ENCODE data around the gene NFATC2IP.
"Not testable (repeated sequence)": the region's sequence is repeated elsewhere in the genome, so short reads cannot be mapped to it uniquely, and the experiment has no call there.

Gene NFATC2IP

GRCh38 chr16:28925386-28926228, 25.1 kb upstream of the NFATC2IP start:
- peak overlapping the region; percentile 69 for H3K4me3 ChIP-seq (ENCODE audit: low read depth, low read length)
- peak; percentile 73 for DNase-seq (ENCODE audit: low read depth)
- TF ChIP-seq, protein P1, sequence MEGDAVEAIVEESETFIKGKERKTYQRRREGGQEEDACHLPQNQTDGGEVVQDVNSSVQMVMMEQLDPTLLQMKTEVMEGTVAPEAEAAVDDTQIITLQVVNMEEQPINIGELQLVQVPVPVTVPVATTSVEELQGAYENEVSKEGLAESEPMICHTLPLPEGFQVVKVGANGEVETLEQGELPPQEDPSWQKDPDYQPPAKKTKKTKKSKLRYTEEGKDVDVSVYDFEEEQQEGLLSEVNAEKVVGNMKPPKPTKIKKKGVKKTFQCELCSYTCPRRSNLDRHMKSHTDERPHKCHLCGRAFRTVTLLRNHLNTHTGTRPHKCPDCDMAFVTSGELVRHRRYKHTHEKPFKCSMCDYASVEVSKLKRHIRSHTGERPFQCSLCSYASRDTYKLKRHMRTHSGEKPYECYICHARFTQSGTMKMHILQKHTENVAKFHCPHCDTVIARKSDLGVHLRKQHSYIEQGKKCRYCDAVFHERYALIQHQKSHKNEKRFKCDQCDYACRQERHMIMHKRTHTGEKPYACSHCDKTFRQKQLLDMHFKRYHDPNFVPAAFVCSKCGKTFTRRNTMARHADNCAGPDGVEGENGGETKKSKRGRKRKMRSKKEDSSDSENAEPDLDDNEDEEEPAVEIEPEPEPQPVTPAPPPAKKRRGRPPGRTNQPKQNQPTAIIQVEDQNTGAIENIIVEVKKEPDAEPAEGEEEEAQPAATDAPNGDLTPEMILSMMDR (IDR thresholded peaks at IDR 0.05; ENCODE audit: low read depth, low read length, missing control alignments) = no peak

DNA sequence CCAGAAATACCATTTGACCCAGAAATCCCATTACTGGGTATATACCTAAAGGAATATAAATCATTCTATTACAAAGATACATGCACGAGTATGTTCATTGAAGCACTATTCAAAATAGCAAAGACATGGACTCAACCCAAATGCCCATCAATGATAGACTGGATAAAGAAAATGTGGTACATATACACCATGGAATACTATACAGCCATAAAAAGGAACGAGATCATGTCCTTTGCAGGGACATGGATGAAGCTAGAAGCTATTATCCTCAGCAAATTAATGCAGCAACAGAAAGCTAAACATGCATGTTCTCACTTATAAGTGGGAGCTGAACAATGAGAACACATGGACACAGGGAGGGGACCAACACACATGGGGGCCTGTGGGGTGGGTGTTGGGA, 24.5 kb upstream of the NFATC2IP start:
- peak overlapping the region; percentile 69; the same call in 1 of the 2 replicates for H3K4me3 ChIP-seq (ENCODE audit: low read depth, low read length)
- DNase-seq (ENCODE audit: low read depth) = not testable (repeated sequence)

GRCh38 chr16:28927815-28928214, 22.9 kb upstream of the NFATC2IP start:
- H3K4me3 ChIP-seq (ENCODE audit: low read depth, low read length) = no peak overlapping the region
- no peak for DNase-seq (ENCODE audit: low read depth)
- TF ChIP-seq, protein P1 (IDR thresholded peaks at IDR 0.05; ENCODE audit: low read depth, low read length, missing control alignments) = no peak

- TF ChIP-seq, protein P1 (IDR thresholded peaks at IDR 0.05; ENCODE audit: low read depth, low read length, missing control alignments) = no peak
- DNase-seq (ENCODE audit: low read depth) = no peak
- no peak overlapping the region for H3K4me3 ChIP-seq (ENCODE audit: low read depth, low read length)
Observed at GRCh38 chr16:28930203-28930602, 20.5 kb upstream of the NFATC2IP start.

DNA sequence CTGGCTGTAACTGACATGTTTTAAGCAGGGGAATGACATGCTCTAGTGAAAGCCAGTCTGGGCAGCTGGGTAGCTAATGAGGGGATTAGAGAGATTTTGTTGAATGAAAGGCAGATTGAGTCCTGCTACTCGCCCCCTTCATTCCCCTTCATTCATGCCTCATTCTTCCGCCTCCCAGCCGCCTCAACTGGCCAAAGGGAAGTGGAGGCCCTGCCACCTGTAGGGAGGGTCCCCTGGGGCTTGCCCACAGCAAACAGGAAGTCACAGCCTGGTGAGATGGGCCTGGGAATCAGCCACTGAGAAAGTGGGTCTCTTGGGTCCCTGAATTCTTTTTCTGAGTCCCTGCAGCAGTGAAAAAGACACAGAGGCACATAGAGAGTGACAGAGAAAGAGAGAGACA, 20.1 kb upstream of the NFATC2IP start:
- no peak overlapping the region for H3K4me3 ChIP-seq (ENCODE audit: low read depth, low read length)
- TF ChIP-seq, protein P1 (IDR thresholded peaks at IDR 0.05; ENCODE audit: low read depth, low read length, missing control alignments) = no peak
- DNase-seq (ENCODE audit: low read depth) = no peak

DNA sequence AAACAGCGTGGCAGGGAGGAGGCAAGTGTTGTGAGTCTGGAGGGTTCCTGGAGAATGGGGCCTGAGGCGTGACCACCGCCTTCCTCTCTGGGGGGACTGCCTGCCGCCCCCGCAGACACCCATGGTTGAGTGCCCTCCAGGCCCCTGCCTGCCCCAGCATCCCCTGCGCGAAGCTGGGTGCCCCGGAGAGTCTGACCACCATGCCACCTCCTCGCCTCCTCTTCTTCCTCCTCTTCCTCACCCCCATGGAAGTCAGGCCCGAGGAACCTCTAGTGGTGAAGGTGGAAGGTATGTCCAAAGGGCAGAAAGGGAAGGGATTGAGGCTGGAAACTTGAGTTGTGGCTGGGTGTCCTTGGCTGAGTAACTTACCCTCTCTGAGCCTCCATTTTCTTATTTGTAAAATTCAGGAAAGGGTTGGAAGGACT, 18.9 kb upstream of the NFATC2IP start, which contains the start of gene CD19:
Gene CD19, plus strand, starts transcription at position 171 of the 425 bp plus-strand sequence. Its CDS starts 30 bp downstream, at position 201.
- peak within 1 kb of the TSS; percentile 66 for H3K4me3 ChIP-seq (ENCODE audit: low read depth, low read length)
- TF ChIP-seq, protein P1 (IDR thresholded peaks at IDR 0.05; ENCODE audit: low read depth, low read length, missing control alignments) = no peak
- DNase-seq (ENCODE audit: low read depth) = no peak

DNA sequence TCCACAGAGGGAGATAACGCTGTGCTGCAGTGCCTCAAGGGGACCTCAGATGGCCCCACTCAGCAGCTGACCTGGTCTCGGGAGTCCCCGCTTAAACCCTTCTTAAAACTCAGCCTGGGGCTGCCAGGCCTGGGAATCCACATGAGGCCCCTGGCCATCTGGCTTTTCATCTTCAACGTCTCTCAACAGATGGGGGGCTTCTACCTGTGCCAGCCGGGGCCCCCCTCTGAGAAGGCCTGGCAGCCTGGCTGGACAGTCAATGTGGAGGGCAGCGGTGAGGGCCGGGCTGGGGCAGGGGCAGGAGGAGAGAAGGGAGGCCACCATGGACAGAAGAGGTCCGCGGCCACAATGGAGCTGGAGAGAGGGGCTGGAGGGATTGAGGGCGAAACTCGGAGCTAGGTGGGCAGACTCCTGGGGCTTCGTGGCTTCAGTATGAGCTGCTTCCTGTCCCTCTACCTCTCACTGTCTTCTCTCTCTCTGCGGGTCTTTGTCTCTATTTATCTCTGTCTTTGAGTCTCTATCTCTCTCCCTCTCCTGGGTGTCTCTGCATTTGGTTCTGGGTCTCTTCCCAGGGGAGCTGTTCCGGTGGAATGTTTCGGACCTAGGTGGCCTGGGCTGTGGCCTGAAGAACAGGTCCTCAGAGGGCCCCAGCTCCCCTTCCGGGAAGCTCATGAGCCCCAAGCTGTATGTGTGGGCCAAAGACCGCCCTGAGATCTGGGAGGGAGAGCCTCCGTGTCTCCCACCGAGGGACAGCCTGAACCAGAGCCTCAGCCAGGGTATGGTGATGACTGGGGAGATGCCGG, 18.2 kb upstream of the NFATC2IP start:
- TF ChIP-seq, protein P1 (IDR thresholded peaks at IDR 0.05; ENCODE audit: low read depth, low read length, missing control alignments) = peak; percentile 8
- no peak for DNase-seq (ENCODE audit: low read depth)
- H3K4me3 ChIP-seq (ENCODE audit: low read depth, low read length) = peak overlapping the region; percentile 66
